Neuronal stem cell (in vitro differentiated cells): ENCODE results near the gene POLD1.

ENCODE experiments used
- DNase-seq: peaks from one replicate; pipeline ENCODE4 v3.0.0-alpha.2; 2013; ENCODE audit warnings: low spot score
- H2AFZ ChIP-seq: one replicate; pipeline ENCODE4 v1.6.1; 2013; ENCODE audit warnings: mild to moderate bottlenecking, low read length, inconsistent platforms
- H2AK5ac ChIP-seq: 2 replicates; pipeline ENCODE4 v1.6.1; 2013; ENCODE audit warnings: low read depth, mild to moderate bottlenecking, inconsistent platforms, low read length, moderate library complexity, mixed read lengths
- H2BK120ac ChIP-seq: 2 replicates; pipeline ENCODE4 v1.6.1; 2013; ENCODE audit warnings: low read depth, mild to moderate bottlenecking, inconsistent platforms, low read length, moderate library complexity, mixed read lengths
- H2BK12ac ChIP-seq: one replicate; pipeline ENCODE4 v1.6.1; 2013; ENCODE audit warnings: low read length, inconsistent platforms
- H2BK15ac ChIP-seq: 2 replicates; pipeline ENCODE4 v1.6.1; 2013; ENCODE audit warnings: mild to moderate bottlenecking, low read length, inconsistent platforms, mixed read lengths
- H2BK5ac ChIP-seq: one replicate; pipeline ENCODE4 v1.6.1; 2013; ENCODE audit warnings: inconsistent platforms, mild to moderate bottlenecking, low read length, moderate library complexity
- H3K14ac ChIP-seq: one replicate; pipeline ENCODE4 v1.6.1; 2013; ENCODE audit warnings: low read length, inconsistent platforms
- H3K18ac ChIP-seq: 2 replicates; pipeline ENCODE4 v1.6.1; 2013; ENCODE audit warnings: low read length, inconsistent platforms
- H3K23ac ChIP-seq: 2 replicates; pipeline ENCODE4 v1.6.1; 2013; ENCODE audit warnings: low read depth, mild to moderate bottlenecking, mixed read lengths, low read length, inconsistent platforms; ENCODE audit not compliant: poor library complexity
- H3K27ac ChIP-seq: replicated peaks from 3 replicates; pipeline ENCODE4 v1.5.1; 2013; ENCODE audit warnings: low read length, inconsistent platforms
- H3K27me3 ChIP-seq, 3 experiments: 2 replicates each; pipeline ENCODE4 v1.6.1; 2013; ENCODE audit warnings: low read length in 3 of 3, mild to moderate bottlenecking in 2 of 3, inconsistent platforms in 1 of 3, low read depth in 1 of 3, mixed read lengths in 1 of 3, moderate library complexity in 1 of 3; ENCODE audit not compliant: control insufficient read depth in 3 of 3, insufficient read depth in 3 of 3
- H3K36me3 ChIP-seq, 2 donors: replicated peaks in 1 of 2; 2 replicates each; pipeline ENCODE4 v1.6.1; 2013; ENCODE audit warnings: low read length in 2 of 2; ENCODE audit not compliant: control insufficient read depth in 2 of 2, insufficient read depth in 2 of 2
- H3K4ac ChIP-seq: 2 replicates; pipeline ENCODE4 v1.6.1; 2013; ENCODE audit warnings: inconsistent platforms, mild to moderate bottlenecking, low read length, moderate library complexity
- H3K4me1 ChIP-seq, 2 donors: 1 replicate in 1 of 2; 2 replicates in 1 of 2; pipeline ENCODE4 v1.6.1; 2013; ENCODE audit warnings: low read length in 2 of 2, low read depth in 1 of 2; ENCODE audit not compliant: control insufficient read depth in 2 of 2, insufficient read depth in 1 of 2
- H3K4me2 ChIP-seq: one replicate; pipeline ENCODE4 v1.6.1; 2013; ENCODE audit warnings: mild to moderate bottlenecking, low read length, inconsistent platforms; ENCODE audit not compliant: insufficient read depth, poor library complexity, severe bottlenecking
- H3K4me3 ChIP-seq, 2 donors: 2 replicates each; pipeline ENCODE4 v1.5.1; 2013; ENCODE audit warnings: low read length in 2 of 2, mild to moderate bottlenecking in 2 of 2, inconsistent platforms in 1 of 2, moderate library complexity in 1 of 2
- H3K79me1 ChIP-seq: one replicate; pipeline ENCODE4 v1.6.1; 2013; ENCODE audit warnings: low read depth, mild to moderate bottlenecking, inconsistent platforms, low read length, moderate library complexity
- H3K9ac ChIP-seq: one replicate; pipeline ENCODE4 v1.6.1; 2013; ENCODE audit warnings: mild to moderate bottlenecking, low read depth, low read length, inconsistent platforms; ENCODE audit not compliant: poor library complexity
- H3K9me3 ChIP-seq, 2 donors: replicated peaks in 1 of 2; 2 replicates each; pipeline versions ENCODE3 to v1.6.1; 2013; ENCODE audit warnings: low read length in 2 of 2, mild to moderate bottlenecking in 2 of 2, inconsistent platforms in 1 of 2, low read depth in 1 of 2, mixed read lengths in 1 of 2, moderate library complexity in 1 of 2; ENCODE audit not compliant: control insufficient read depth in 2 of 2, insufficient read depth in 1 of 2
- H4K8ac ChIP-seq: one replicate; pipeline ENCODE4 v1.6.1; 2013; ENCODE audit warnings: low read depth, mild to moderate bottlenecking, inconsistent platforms, low read length, moderate library complexity
- H4K91ac ChIP-seq: one replicate; pipeline ENCODE4 v1.6.1; 2013; ENCODE audit warnings: low read length, low read depth, mild to moderate bottlenecking, inconsistent platforms; ENCODE audit not compliant: poor library complexity
- WGBS, 2 donors: extraction: QIAGEN DNeasy Blood & Tissue Kit; methylation state at CpG; one replicate each; pipeline ENCODE4 v1.1.7; 2013; ENCODE audit warnings: missing lambda C conversion rate in 2 of 2, mixed read lengths in 1 of 2; ENCODE audit not compliant: insufficient read length in 2 of 2, insufficient replicate concordance in 1 of 2; ENCODE audit errors: extremely low coverage in 2 of 2; 5-methylcytosine and 5-hydroxymethylcytosine counted together

The POLD1 gene

GRCh38 chr19:50378169-50378862, 5.8 kb upstream of the POLD1 start:
- no peak overlapping the region for H3K14ac ChIP-seq

GRCh38 chr19:50378863-50379236, 5.3 kb upstream of the POLD1 start:
- H2AK5ac ChIP-seq: no peak overlapping the region
- H2BK15ac ChIP-seq: no peak overlapping the region
- H3K9me3 ChIP-seq: no peaks in the 10 kb centered on the region
- WGBS, 2 donors: no CpG with 5 or more reads among the region's 10 CpGs
- H3K27ac ChIP-seq: no peak overlapping the region
- H3K79me1 ChIP-seq: peaks cover 2% of the 10 kb centered on the region
- H2BK120ac ChIP-seq: no peak overlapping the region
- peaks cover 7% of the 10 kb centered on the region in 2 donors for H3K4me1 ChIP-seq
- H3K27me3 ChIP-seq: no peaks in the 10 kb centered on the region
- no peak overlapping the region for H3K23ac ChIP-seq
- no peak overlapping the region for H3K18ac ChIP-seq
- no peak overlapping the region for H3K4me3 ChIP-seq
- no peak overlapping the region for H2BK12ac ChIP-seq
- H4K91ac ChIP-seq: no peak overlapping the region
- H4K8ac ChIP-seq: no peak overlapping the region
- H2BK5ac ChIP-seq: peak overlapping the region; percentile 11
- no peak overlapping the region for H3K4me2 ChIP-seq
- DNase-seq: no peak
- H2AFZ ChIP-seq: no peak overlapping the region
- peaks cover 46 to 55% of the 10 kb centered on the region in 2 donors for H3K36me3 ChIP-seq
- no peak overlapping the region for H3K14ac ChIP-seq
- H3K9ac ChIP-seq: no peak overlapping the region
- H3K4ac ChIP-seq: no peak overlapping the region

More at GRCh38 chr19:50378169-50378862, 5.8 kb upstream of the POLD1 start:
- Histone ChIP-seq H2BK5ac (peak overlapping the region; percentile 11), H3K36me3 (peaks cover 46 to 55% of the 10 kb centered on the region in 2 donors), H4K91ac (no peak overlapping the region), H2BK12ac (no peak overlapping the region), H3K27ac (no peak overlapping the region), H3K4me3 (no peak overlapping the region), H3K9ac (no peak overlapping the region), H3K4me2 (no peak overlapping the region), H2AK5ac (no peak overlapping the region), H3K79me1 (peaks cover 2% of the 10 kb centered on the region), H3K18ac (no peak overlapping the region), H2AFZ (no peak overlapping the region), H2BK120ac (no peak overlapping the region), H4K8ac (no peak overlapping the region), H3K27me3 (no peaks in the 10 kb centered on the region), H3K4ac (no peak overlapping the region), H2BK15ac (no peak overlapping the region), H3K4me1 (peaks cover 3 to 4% of the 10 kb centered on the region in 2 donors), H3K23ac (no peak overlapping the region), H3K9me3 (no peaks in the 10 kb centered on the region)
- no peak for DNase-seq
- no CpG with 5 or more reads among the region's 36 CpGs for WGBS, 2 donors

GRCh38 chr19:50379602-50380001, 4.5 kb upstream of the POLD1 start:
- DNase-seq: no peak
- no peak overlapping the region for H4K8ac ChIP-seq
- no peak overlapping the region for H3K4me2 ChIP-seq
- H3K9me3 ChIP-seq: no peaks in the 10 kb centered on the region
- no peak overlapping the region for H2AK5ac ChIP-seq
- no peak overlapping the region for H2BK12ac ChIP-seq
- no peak overlapping the region for H3K23ac ChIP-seq
- no peak overlapping the region for H3K18ac ChIP-seq
- H4K91ac ChIP-seq: no peak overlapping the region
- no peak overlapping the region for H3K27ac ChIP-seq
- H2AFZ ChIP-seq: no peak overlapping the region
- H3K4ac ChIP-seq: no peak overlapping the region
- H3K4me3 ChIP-seq: no peak overlapping the region
- peaks cover 2% of the 10 kb centered on the region for H3K79me1 ChIP-seq
- H3K27me3 ChIP-seq: no peaks in the 10 kb centered on the region
- WGBS, 2 donors: no CpG with 5 or more reads among the region's 11 CpGs
- no peak overlapping the region for H2BK5ac ChIP-seq
- peaks cover 46 to 55% of the 10 kb centered on the region in 2 donors for H3K36me3 ChIP-seq
- H2BK120ac ChIP-seq: no peak overlapping the region
- no peak overlapping the region for H3K14ac ChIP-seq
- H3K9ac ChIP-seq: no peak overlapping the region
- no peak overlapping the region for H2BK15ac ChIP-seq
- peaks cover 7 to 8% of the 10 kb centered on the region in 2 donors for H3K4me1 ChIP-seq

- Histone ChIP-seq H2BK120ac (no peak overlapping the region), H3K18ac (no peak overlapping the region), H3K36me3 (peaks cover 46 to 55% of the 10 kb centered on the region in 2 donors), H3K9me3 (no peaks in the 10 kb centered on the region), H3K27ac (no peak overlapping the region), H2AFZ (no peak overlapping the region), H3K4ac (no peak overlapping the region), H3K23ac (no peak overlapping the region), H3K27me3 (no peaks in the 10 kb centered on the region), H2BK15ac (no peak overlapping the region), H2BK12ac (no peak overlapping the region), H3K4me3 (no peak overlapping the region), H3K9ac (no peak overlapping the region), H3K4me2 (no peak overlapping the region), H3K4me1 (peaks cover 10 to 13% of the 10 kb centered on the region in 2 donors), H4K8ac (no peak overlapping the region), H3K14ac (no peak overlapping the region), H2BK5ac (no peak overlapping the region), H3K79me1 (peaks cover 4% of the 10 kb centered on the region), H4K91ac (no peak overlapping the region), H2AK5ac (no peak overlapping the region)
- no CpG with 5 or more reads among the region's 11 CpGs for WGBS, 2 donors
- DNase-seq: no peak
Observed at GRCh38 chr19:50380137-50380536, 4.0 kb upstream of the POLD1 start.
